WI38 (cell line): Measurements from ENCODE around the gene SAMD4B.

Experiments
- H3K4me3 ChIP-seq: 2 replicates; pipeline ENCODE4 v1.5.1; 2011; ENCODE audit warnings: low read depth, mild to moderate bottlenecking, control low read depth, low read length
- CTCF ChIP-seq: IDR thresholded peaks from 2 replicates; pipeline ENCODE4 v1.5.1; 2012; ENCODE audit warnings: low read depth, mild to moderate bottlenecking, control low read depth, low read length

Gene SAMD4B

GRCh38 chr19:39382991-39383828 is 41.0 kb downstream of the SAMD4B start:
- TF ChIP-seq CTCF, result no peak
- no peak overlapping the region for H3K4me3 ChIP-seq

GRCh38 chr19:39384839-39385568 is 42.8 kb downstream of the SAMD4B start:
- H3K4me3 ChIP-seq, result no peak overlapping the region
- TF ChIP-seq CTCF, result no peak

- no peak for TF ChIP-seq CTCF
- H3K4me3 ChIP-seq, result no peak overlapping the region
Observed at GRCh38 chr19:39385629-39386411, 43.6 kb downstream of the SAMD4B start.

GRCh38 chr19:39386557-39386956 is 44.3 kb downstream of the SAMD4B start:
- TF ChIP-seq CTCF, result no peak
- H3K4me3 ChIP-seq, result no peak overlapping the region

- no peak overlapping the region for H3K4me3 ChIP-seq
- no peak for TF ChIP-seq CTCF
Observed at GRCh38 chr19:39388657-39389056, 46.4 kb downstream of the SAMD4B start.

GRCh38 chr19:39389631-39390414 is 47.6 kb downstream of the SAMD4B start:
- peak overlapping the region; percentile 99 for H3K4me3 ChIP-seq
- TF ChIP-seq CTCF, result no peak
